GM06990 (cell line): ENCODE data around the gene ARHGAP1.

ENCODE experiments used
- DNase-seq: peaks from one replicate; pipeline ENCODE4 v3.0.0-alpha.2; 2011; ENCODE audit not compliant: insufficient read length; ENCODE audit errors: extremely low read depth
- H3K27me3 ChIP-seq: replicated peaks from 2 replicates; pipeline ENCODE4 v1.6.0; 2011; ENCODE audit warnings: low read length; ENCODE audit not compliant: control insufficient read depth, insufficient read depth
- H3K36me3 ChIP-seq: 2 replicates; pipeline ENCODE4 v1.5.1; 2011; ENCODE audit warnings: low read length; ENCODE audit not compliant: control insufficient read depth, insufficient read depth
- H3K4me3 ChIP-seq: replicated peaks from 2 replicates; pipeline ENCODE4 v1.5.1; 2011; ENCODE audit warnings: low read depth, mild to moderate bottlenecking, control low read depth, low read length
- CTCF ChIP-seq: IDR thresholded peaks from 2 replicates; pipeline ENCODE4 v1.5.1; 2011; ENCODE audit warnings: low read length, control low read depth, mild to moderate bottlenecking, inconsistent platforms; ENCODE audit not compliant: insufficient read depth, poor library complexity, severe bottlenecking

The ARHGAP1 gene

GRCh38 chr11:46640036-46640788 lies 60.2 kb downstream of the ARHGAP1 start:
- Histone ChIP-seq H3K36me3 (peaks cover 4% of the 10 kb centered on the region), H3K27me3 (no peaks in the 10 kb centered on the region), H3K4me3 (no peak overlapping the region)
- TF ChIP-seq CTCF, result no peak
- no peak for DNase-seq

- Histone ChIP-seq H3K36me3 (peaks cover 4% of the 10 kb centered on the region), H3K27me3 (no peaks in the 10 kb centered on the region), H3K4me3 (no peak overlapping the region)
- no peak for TF ChIP-seq CTCF
- no peak for DNase-seq
These were observed 61.1 kb downstream of the ARHGAP1 start for GRCh38 chr11:46639197-46639839.

GRCh38 chr11:46637546-46637945 lies 62.9 kb downstream of the ARHGAP1 start:
- Histone ChIP-seq H3K27me3 (no peaks in the 10 kb centered on the region), H3K4me3 (no peak overlapping the region), H3K36me3 (peaks cover 4% of the 10 kb centered on the region)
- TF ChIP-seq CTCF, result no peak
- DNase-seq, result no peak

GRCh38 chr11:46635557-46636139 lies 64.8 kb downstream of the ARHGAP1 start:
- no peak for TF ChIP-seq CTCF
- DNase-seq, result no peak
- H3K4me3 ChIP-seq, result no peak overlapping the region
- peaks cover 4% of the 10 kb centered on the region for H3K36me3 ChIP-seq
- no peaks in the 10 kb centered on the region for H3K27me3 ChIP-seq

GRCh38 chr11:46633291-46634217 lies 66.9 kb downstream of the ARHGAP1 start:
- DNase-seq, result no peak
- no peaks in the 10 kb centered on the region for H3K27me3 ChIP-seq
- TF ChIP-seq CTCF, result no peak
- no peak overlapping the region for H3K4me3 ChIP-seq
- peaks cover 5% of the 10 kb centered on the region for H3K36me3 ChIP-seq
